GM12878 (cell line): Measurements from ENCODE around the gene LDB2. TPM values are rescaled to one million over a fixed set of nuclear protein-coding genes. Genes with fewer than 3 reads are reported as not detected.

Experiments
- ATAC-seq: fragments of 200-7000 bp; cut with Tn5 transposase; 3 replicates; pipeline ENCODE4 v1.9.1; 2020; ENCODE audit warnings: mild to moderate bottlenecking, moderate library complexity
- BruUV-seq: library from RNA; stranded (reverse); fragments of 400-500 nt; replicated peaks from 2 replicates; lab custom pipeline; 2021; lab: Mats Ljungman, UMichigan
- CTCF ChIA-PET: fragments of 300-600 bp; sonication (Branson Sonifier 250); formaldehyde crosslinking; extraction: SDS; loops from one replicate; lab custom pipeline; 2021; ENCODE audit warnings: inconsistent platforms; lab: Yijun Ruan, JAX
- POLR2A ChIA-PET: fragments of 350-600 bp; formaldehyde crosslinking; extraction: SDS; loops from one replicate; lab custom pipeline; 2021; ENCODE audit warnings: inconsistent platforms; lab: Charles Lee
- RAD21 ChIA-PET: fragments of 300-600 bp; sonication (Branson Sonifier 250); formaldehyde crosslinking; loops from one replicate; lab custom pipeline; 2023; ENCODE audit warnings: antibody characterized with exemption; ENCODE audit not compliant: unreplicated experiment; lab: Charles Lee
- SMC1A ChIA-PET: fragments of 300-600 bp; sonication (Branson Sonifier 250); formaldehyde crosslinking; loops from one replicate; lab custom pipeline; 2023; ENCODE audit not compliant: unreplicated experiment, uncharacterized antibody; lab: Charles Lee
- DNase-seq: peaks from one replicate; pipeline ENCODE4 v3.0.0-alpha.2; 2011; ENCODE audit warnings: low read depth, low spot score
- FAIRE-seq: peaks from 3 replicates; lab custom pipeline; 2011; peaks lifted over from hg19 to GRCh38; lab: Jason Lieb, UNC
- H2AFZ ChIP-seq: 2 replicates; pipeline ENCODE4 v1.6.0; 2011; ENCODE audit warnings: low read depth, low read length, control low read depth; ENCODE audit not compliant: control insufficient read depth
- H3K27ac ChIP-seq: 2 replicates; pipeline ENCODE4 v1.5.1; 2011; ENCODE audit warnings: control low read depth; ENCODE audit not compliant: control insufficient read depth, insufficient read depth
- H3K27me3 ChIP-seq, 2 experiments: replicated peaks in 1 of 2; 2 replicates each; pipeline versions ENCODE4 v1.6.0 to v1.6.1; 2011; ENCODE audit warnings: low read length in 1 of 2; ENCODE audit not compliant: control insufficient read depth in 2 of 2, insufficient read depth in 2 of 2
- H3K36me3 ChIP-seq, 2 experiments: 2 replicates each; pipeline ENCODE4 v1.5.1; 2011; ENCODE audit warnings: low read length in 1 of 2; ENCODE audit not compliant: control insufficient read depth in 2 of 2, insufficient read depth in 2 of 2
- H3K4me1 ChIP-seq: 2 replicates; pipeline ENCODE4 v1.6.1; 2011; ENCODE audit warnings: mild to moderate bottlenecking, low read length, moderate library complexity, mixed read lengths; ENCODE audit not compliant: control insufficient read depth, insufficient read depth
- H3K4me2 ChIP-seq: 2 replicates; pipeline ENCODE4 v1.6.0; 2011; ENCODE audit warnings: control low read depth; ENCODE audit not compliant: control insufficient read depth, insufficient read depth
- H3K4me3 ChIP-seq: fragments of 200-600 bp; sonication (generic); 2 replicates; pipeline ENCODE4 v1.5.1; 2016
- H3K79me2 ChIP-seq: 2 replicates; pipeline ENCODE4 v1.6.0; 2011; ENCODE audit warnings: low read length; ENCODE audit not compliant: control insufficient read depth, insufficient read depth
- H3K9ac ChIP-seq: 2 replicates; pipeline ENCODE4 v1.8.0; 2011; ENCODE audit warnings: low read length, control low read depth, mixed read lengths; ENCODE audit not compliant: control insufficient read depth, insufficient read depth
- H3K9me3 ChIP-seq: replicated peaks from 3 replicates; pipeline ENCODE4 v1.5.1; 2011; ENCODE audit warnings: mild to moderate bottlenecking, low read length; ENCODE audit not compliant: control insufficient read depth, insufficient read depth
- H4K20me1 ChIP-seq: 2 replicates; pipeline ENCODE4 v1.6.0; 2011; ENCODE audit not compliant: control insufficient read depth, insufficient read depth
- CREB1 ChIP-seq: IDR thresholded peaks from 2 replicates; pipeline ENCODE4 v1.6.1; 2012; ENCODE audit warnings: low read depth, mild to moderate bottlenecking, inconsistent platforms
- LARP7 ChIP-seq: fragments of 450-650 bp; IDR thresholded peaks from 2 replicates; pipeline ENCODE4 v1.6.1; 2017; ENCODE audit warnings: mild to moderate bottlenecking
- TCF7 ChIP-seq: IDR thresholded peaks from 2 replicates; pipeline ENCODE4 v1.6.1; 2014; ENCODE audit warnings: antibody characterized with exemption, borderline replicate concordance
- YBX1 ChIP-seq: fragments of 450-650 bp; IDR thresholded peaks from 2 replicates; pipeline ENCODE4 v1.6.1; 2016; ENCODE audit warnings: antibody characterized with exemption
- ZNF207 ChIP-seq: fragments of 450-650 bp; IDR thresholded peaks from 2 replicates; pipeline ENCODE4 v1.6.1; 2014; ENCODE audit warnings: antibody characterized with exemption, mild to moderate bottlenecking, borderline replicate concordance
- WGBS: methylation state at CpG from one replicate; pipeline ENCODE4 v1.1.6; 2016; ENCODE audit warnings: low lambda C conversion rate; ENCODE audit not compliant: insufficient replicate concordance, insufficient coverage; ENCODE audit errors: missing lambda C conversion rate; 5-methylcytosine and 5-hydroxymethylcytosine counted together
- in situ Hi-C: fragments of 300-500 bp; cut with MboI; formaldehyde crosslinking; loops from 9 replicates; pipeline ENCODE4 v1.14.3; 2018; ENCODE audit warnings: mixed read lengths
- intact Hi-C: fragments of 100-400 bp; cut with micrococcal nuclease; formaldehyde crosslinking; loops from one replicate; pipeline ENCODE4 v1.14.2; 2022; ENCODE audit not compliant: unreplicated experiment
- polyA plus RNA-seq, 11 experiments: library from polyadenylated mRNA; depleted of rRNA in 4 of 11; unstranded in 6 of 11; stranded (reverse) in 5 of 11; fragments of >200 nt; fragmentation: Nextera tagmentation in 4 of 11; fragmentation: Illumina TruSeq in 1 of 11; extraction: Ambion mirVana in 4 of 11; extraction: Trizol in 1 of 11; gene quantifications; 1 replicate in 1 of 11; 2 replicates in 10 of 11; pipeline versions ENCODE4 v1.2.1 to v1.2.3, GENCODE V29; 2011 to 2016; ENCODE audit warnings: inconsistent platforms in 2 of 11, missing spikeins in 2 of 11, low read depth in 1 of 11
- total RNA-seq, 4 experiments: library from RNA; depleted of rRNA in 3 of 4; stranded (reverse); fragments of >200 nt in 3 of 4; fragmentation: Illumina TruSeq in 1 of 4; extraction: Trizol in 1 of 4; gene quantifications; 2 replicates each; pipeline versions ENCODE4 v1.2.1 to v1.2.3, GENCODE V29; 2013 to 2021
- TF ChIP-seq, protein P1 (sequence below): fragments of 450-650 bp; IDR thresholded peaks from 2 replicates; pipeline ENCODE4 v1.6.1; 2016; ENCODE audit warnings: mild to moderate bottlenecking

Gene LDB2
- total and polyA plus RNA-seq, 10 of the 15 experiments (the other 5 are each of a cell fraction or from before 2014, with no cell fraction given), result 0.15 TPM; not detected in 9

- no peak for TF ChIP-seq CREB1
- no peak for TF ChIP-seq ZNF207
- TF ChIP-seq TCF7, result no peak
- no peak for TF ChIP-seq YBX1
- TF ChIP-seq LARP7, result no peak
- TF ChIP-seq, protein P1, sequence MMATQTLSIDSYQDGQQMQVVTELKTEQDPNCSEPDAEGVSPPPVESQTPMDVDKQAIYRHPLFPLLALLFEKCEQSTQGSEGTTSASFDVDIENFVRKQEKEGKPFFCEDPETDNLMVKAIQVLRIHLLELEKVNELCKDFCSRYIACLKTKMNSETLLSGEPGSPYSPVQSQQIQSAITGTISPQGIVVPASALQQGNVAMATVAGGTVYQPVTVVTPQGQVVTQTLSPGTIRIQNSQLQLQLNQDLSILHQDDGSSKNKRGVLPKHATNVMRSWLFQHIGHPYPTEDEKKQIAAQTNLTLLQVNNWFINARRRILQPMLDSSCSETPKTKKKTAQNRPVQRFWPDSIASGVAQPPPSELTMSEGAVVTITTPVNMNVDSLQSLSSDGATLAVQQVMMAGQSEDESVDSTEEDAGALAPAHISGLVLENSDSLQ, result no peak
- Histone ChIP-seq H4K20me1 (no peaks in the 10 kb centered on the region), H3K79me2 (no peaks in the 10 kb centered on the region), H3K9me3 (no peaks in the 10 kb centered on the region), H3K4me1 (no peaks in the 10 kb centered on the region), H3K4me3 (no peak overlapping the region), H3K9ac (no peak overlapping the region), H3K4me2 (no peak overlapping the region), H3K27me3 (no peaks in the 10 kb centered on the region), H3K36me3 (no peaks in the 10 kb centered on the region), H3K27ac (no peak overlapping the region), H2AFZ (no peak overlapping the region)
- FAIRE-seq (no peak), DNase-seq (no peak), ATAC-seq (no peak)
- in situ Hi-C loops, result no loop called here
- 27% methylated on average over 6 of the region's 6 CpGs for WGBS
- ChIA-PET POLR2A (no interaction called here), SMC1A (no interaction called here), RAD21 (no interaction called here), CTCF (no interaction called here)
- no TSS peak for BruUV-seq
- intact Hi-C loops, result no loop called here
Measured at GRCh38 chr4:16532240-16532970, 366.0 kb downstream of the LDB2 start.
